GM19455 (cell line): ENCODE results near the gene DMBT1.

ENCODE experiments used
- ATAC-seq: cut with Tn5 transposase; IDR thresholded peaks from one replicate; pipeline ENCODE4 v1.9.1; 2021; ENCODE audit not compliant: unreplicated experiment

Gene DMBT1

GRCh38 chr10:122665946-122666345, 105.4 kb downstream of the DMBT1 start:
- no peak for ATAC-seq

- no peak for ATAC-seq
Measured at GRCh38 chr10:122669045-122669444, 108.5 kb downstream of the DMBT1 start.

DNA sequence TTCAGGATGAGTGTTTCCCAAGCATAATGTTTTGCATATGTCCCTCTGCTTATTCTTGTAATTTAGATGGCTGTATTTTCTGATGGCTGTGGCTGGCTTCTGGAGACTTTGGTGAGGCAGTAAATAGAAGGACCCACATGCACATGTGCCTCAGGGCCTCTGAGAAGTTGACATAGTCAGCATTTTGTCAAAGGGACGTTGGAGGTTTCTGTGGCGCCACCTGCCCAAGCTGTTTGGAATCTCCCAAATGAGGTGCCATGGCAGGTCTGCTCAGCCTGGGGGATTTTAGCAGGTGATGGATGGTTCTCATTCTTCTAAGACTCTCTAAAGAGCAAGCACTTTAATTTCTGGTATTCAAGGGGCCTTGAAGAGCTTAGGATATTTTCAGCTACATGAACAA, 109.3 kb downstream of the DMBT1 start:
- ATAC-seq, result no peak

DNA sequence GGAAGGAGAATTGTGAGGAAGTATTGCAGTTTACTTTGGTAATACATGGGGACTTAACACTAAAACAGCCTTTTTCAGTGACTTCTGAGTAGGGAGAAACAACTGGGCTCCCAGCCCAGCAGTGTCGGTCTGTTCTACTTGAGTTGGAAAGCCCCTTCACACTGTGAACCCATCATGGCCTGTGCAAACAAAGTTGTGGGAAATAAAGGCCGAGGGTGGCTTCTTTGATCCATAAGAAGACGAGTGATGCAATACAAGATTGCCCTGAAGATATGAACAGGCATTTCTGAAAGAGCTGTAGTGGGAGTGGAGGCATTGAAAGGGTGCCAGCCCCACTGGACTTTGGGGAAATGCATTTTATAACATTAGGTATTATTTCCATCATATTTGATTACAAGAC, 110.8 kb downstream of the DMBT1 start:
- ATAC-seq, result no peak

DNA sequence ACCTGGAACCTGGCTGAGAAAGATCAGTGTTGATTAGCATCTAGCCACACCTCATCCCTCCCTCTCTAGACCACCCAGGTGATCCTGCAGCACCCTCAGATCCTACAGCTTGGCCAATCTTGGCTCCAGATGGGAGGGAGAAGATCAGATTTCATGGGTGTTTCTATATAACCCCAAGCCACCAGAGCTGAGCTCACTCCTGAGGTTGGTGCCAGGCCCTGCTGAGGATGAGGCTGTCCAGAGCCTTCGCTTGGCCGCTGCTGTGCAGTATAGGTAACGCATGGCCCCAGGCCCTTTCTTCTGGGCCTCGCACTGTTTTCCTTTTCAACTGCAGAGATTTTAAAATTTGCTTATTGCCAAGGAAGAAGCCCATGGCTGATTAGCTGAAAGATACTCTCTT, 112.1 kb downstream of the DMBT1 start:
- no peak for ATAC-seq

DNA sequence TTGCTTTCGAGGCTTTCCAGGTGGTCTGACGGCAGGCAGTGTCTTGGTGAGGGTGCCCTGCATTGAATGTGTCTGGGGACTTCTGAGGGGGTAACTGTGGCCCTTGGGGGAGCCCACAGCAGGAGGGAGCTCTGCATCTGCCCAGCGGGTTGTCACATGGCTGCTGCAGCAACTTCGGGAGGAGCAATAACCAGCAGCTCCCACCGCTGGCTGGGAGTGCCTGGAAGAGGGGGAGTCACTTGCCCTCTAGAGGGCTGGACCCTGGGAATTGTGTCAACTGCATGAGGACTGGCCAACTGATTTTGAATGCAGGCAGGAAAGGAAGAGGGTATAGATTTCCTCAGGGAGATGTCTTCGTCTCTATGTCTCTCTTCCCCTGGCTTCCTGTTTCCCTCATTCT, 112.7 kb downstream of the DMBT1 start:
- ATAC-seq, result no peak

DNA sequence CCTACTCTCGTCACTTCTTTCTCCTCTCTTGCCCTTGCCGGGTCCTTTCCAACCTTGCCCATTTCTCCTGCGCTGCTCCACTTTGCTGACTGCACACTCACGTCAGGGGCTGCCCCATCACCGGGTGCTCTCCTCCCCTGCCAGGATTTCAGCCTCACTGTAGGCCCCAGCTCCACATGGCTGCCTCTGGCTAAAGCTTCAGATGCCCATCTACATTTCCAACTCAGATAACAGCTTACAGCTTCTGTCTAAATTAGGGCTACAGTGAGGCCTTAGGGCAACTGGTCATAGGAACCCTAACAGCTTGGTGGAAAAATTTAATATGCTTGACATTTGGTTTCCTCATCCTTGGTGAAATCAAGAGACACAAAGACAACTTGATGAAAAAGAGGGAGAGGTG, 113.2 kb downstream of the DMBT1 start:
- ATAC-seq, result no peak

- no peak for ATAC-seq
Measured at GRCh38 chr10:122674781-122675180, 114.2 kb downstream of the DMBT1 start.

DNA sequence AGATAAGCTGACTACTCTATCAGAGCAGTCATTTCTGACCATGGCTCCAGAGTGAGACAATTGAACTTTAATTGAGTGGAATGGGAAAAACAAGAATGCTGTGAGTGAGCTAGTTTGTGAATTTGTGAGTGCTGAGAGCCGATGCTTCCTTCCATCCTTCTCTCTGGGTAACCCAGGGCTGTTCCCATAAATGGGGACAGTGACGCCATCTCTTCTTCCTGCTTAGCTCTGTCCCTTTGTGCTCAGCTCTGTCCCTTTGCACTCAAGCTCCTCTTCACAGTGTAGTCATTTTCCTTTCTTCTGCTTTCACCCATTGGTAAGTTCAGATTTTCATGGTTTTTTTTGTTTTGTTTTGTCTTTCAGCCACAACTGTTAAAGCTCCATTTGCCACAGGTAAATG, 114.7 kb downstream of the DMBT1 start:
- ATAC-seq, result no peak

- no peak for ATAC-seq
Measured at GRCh38 chr10:122678266-122678665, 117.7 kb downstream of the DMBT1 start.

- ATAC-seq, result no peak
Measured at GRCh38 chr10:122682522-122682921, 122.0 kb downstream of the DMBT1 start.

DNA sequence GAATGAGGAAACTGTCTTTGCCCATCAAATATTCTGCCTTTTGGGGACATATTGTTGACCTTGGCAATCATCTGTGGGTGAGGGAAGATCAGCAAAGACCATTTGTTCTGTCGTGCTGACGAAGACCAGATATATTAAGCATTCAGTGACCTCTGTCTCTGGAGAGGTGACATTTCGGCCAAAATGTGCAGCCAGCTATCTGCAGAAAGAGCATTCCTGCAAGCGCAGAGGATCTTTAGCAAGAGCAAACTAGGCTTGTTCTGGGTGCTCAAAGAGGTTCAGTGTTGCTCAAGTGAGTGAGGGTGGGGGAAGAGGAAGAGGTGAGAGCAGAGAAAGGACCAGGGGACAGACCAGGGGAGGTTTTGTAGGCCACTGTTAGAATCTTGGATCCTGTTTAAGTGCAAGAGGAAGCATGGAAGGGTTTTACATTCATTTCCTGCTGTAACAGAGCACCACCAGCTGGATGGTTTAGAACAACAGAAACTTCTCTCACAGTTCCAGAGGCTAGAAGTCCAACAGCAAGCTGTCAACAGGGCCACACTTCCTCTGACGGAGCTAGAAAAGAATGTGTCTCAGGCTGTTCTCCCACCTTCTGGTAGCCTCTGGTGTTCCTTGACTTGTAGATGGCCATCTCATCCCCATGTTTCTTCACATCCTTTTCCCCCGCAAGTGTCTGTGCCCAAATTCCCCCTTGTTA, 127.9 kb downstream of the DMBT1 start:
- no peak for ATAC-seq

GRCh38 chr10:122689146-122689820, 128.7 kb downstream of the DMBT1 start:
- ATAC-seq, result no peak

GRCh38 chr10:122692744-122693143, 132.2 kb downstream of the DMBT1 start:
- no peak for ATAC-seq
